GM10266 (cell line): ENCODE results near the gene FOXP1.

Experiments
- DNase-seq: peaks from one replicate; pipeline ENCODE4 v3.0.0; 2012; ENCODE audit errors: extremely low spot score
- TF ChIP-seq, protein P1 (sequence below): IDR thresholded peaks from 2 replicates; pipeline ENCODE4 v1.5.1; 2012; ENCODE audit warnings: mild to moderate bottlenecking, low read depth; ENCODE audit not compliant: control insufficient read depth, insufficient read depth; ENCODE audit errors: missing control alignments

FOXP1 gene

DNA sequence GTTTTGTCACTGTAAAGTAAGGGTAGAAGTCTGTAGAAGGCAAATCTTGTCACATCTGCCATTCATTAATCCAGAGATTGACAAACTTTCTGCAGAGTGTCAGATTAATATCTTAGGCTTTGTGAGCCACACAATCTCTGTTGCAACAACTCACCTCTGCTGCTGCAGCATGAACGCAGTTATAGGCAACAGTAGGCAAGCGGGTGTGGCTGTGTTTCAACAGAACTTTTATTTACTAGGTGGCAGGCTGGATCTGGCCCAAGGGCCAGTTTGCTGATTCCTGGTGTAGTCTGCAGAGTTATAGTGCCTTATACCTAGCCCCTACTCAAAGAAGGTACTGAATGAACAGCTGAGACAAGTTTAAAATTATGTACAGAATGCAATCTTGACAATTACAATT is 396.7 kb downstream of the FOXP1 start:
- TF ChIP-seq, protein P1, sequence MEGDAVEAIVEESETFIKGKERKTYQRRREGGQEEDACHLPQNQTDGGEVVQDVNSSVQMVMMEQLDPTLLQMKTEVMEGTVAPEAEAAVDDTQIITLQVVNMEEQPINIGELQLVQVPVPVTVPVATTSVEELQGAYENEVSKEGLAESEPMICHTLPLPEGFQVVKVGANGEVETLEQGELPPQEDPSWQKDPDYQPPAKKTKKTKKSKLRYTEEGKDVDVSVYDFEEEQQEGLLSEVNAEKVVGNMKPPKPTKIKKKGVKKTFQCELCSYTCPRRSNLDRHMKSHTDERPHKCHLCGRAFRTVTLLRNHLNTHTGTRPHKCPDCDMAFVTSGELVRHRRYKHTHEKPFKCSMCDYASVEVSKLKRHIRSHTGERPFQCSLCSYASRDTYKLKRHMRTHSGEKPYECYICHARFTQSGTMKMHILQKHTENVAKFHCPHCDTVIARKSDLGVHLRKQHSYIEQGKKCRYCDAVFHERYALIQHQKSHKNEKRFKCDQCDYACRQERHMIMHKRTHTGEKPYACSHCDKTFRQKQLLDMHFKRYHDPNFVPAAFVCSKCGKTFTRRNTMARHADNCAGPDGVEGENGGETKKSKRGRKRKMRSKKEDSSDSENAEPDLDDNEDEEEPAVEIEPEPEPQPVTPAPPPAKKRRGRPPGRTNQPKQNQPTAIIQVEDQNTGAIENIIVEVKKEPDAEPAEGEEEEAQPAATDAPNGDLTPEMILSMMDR, result no peak

DNA sequence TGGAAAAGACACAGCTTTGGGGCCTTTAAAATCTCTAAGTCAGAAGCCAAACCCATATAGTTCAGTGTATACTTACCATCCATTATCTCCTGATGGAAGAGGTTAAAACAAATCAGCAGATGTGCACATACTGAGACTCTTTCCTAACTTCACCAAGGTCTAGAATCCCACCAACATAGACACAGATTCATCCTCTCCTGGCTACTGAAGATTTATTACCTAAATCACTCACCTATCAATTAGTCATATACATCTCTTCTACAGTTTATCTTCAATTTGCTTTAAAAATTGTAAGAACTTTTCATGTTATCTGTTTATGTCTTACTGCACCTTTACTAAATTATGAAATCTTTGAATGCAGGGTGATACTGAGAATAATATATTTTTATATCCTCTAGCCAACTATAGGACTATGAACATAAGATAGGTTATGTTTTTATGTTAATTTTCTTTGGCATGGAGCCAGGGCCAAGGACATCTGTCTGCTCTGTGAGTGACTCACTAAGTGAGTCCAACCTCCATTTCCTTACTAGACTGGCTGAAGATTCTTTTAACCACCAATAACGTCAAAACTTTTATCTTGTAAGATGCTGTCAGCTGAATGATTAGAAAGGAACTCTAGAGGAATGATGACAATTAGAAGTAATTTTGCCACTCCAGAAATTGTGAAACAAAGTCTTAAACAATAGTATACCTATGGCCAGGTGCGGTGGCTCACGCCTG is 397.6 kb downstream of the FOXP1 start:
- TF ChIP-seq, protein P1, result no peak
- DNase-seq, result no peak

More for the DNA sequence above, 396.7 kb downstream of the FOXP1 start:
- DNase-seq, result no peak

DNA sequence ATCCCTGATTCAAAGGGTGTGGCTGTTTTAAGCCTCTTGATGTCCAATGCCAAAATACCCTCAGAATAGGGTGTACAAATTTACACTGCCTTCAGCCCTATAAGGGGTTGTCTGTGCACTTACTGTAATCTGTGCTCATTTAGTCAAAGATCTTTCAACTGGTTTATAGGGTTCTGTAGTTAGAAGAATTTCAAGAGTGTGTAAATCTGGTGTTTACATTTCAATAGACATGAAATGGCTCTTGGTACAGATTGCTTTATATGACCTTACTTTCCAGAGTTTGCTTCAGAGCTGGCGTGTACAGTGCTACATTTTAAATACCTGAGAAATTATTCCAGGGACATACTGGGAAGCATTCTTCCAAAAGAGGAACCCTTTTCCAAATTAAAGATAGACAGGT is 399.3 kb downstream of the FOXP1 start:
- DNase-seq, result no peak
- TF ChIP-seq, protein P1, result no peak

DNA sequence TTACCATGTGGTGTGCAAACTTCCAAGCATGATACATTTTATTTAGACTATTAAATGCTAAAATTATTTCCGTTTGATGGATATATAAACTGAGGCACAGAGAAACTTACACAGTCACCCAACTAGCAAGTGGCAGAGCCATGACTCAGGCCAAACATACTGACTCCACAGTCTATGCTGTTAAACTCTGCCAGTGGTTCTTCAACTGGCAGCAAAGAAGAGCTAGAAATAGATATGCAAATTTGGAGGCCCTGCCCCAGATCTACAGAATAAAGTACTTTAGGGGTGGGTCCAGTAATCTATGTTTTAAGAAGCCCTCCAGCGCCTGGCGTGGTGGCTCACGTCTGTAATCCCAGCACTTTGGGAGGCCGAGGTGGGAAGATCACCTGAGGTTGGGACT is 400.0 kb downstream of the FOXP1 start:
- TF ChIP-seq, protein P1, result no peak

DNA sequence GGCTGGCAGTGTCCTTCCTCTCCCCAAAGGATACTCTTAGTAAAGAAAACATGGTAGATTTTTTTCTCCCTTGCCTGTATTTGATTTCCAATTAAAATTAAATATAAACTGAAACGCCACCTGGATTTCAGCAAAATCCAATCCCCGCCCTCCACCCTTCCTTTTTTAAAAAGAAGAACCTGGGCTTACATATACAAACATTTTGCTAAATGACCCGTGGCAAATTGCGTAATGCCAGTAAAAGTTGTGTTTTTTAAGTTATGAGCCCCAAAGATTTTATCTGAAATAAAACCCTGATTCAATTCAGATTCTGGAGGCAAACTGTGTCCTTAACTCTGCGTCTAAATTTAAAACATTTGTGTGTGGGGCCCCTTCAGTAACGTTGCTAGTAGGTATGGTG is 403.0 kb downstream of the FOXP1 start:
- TF ChIP-seq, protein P1, result no peak
- no peak for DNase-seq

More for the DNA sequence above, 400.0 kb downstream of the FOXP1 start:
- no peak for DNase-seq

DNA sequence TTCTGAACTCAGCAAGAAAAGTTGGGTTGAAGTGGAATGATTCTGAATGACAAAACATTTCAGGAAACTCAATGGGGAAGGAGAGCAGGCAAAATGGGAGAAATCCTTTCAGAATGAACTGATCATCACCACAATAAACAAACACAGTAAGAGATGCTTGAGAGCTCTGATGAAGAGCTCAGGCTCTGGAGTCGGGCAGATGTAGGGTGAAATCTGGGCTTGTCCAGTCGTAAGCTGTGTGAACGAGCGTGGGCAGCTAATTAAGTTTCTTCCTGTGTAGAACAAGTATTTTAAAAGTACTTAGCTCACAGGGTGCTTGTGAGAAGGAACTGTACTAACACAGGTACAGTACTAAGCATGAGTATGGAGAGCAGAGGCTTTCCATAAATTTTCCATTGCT is 406.2 kb downstream of the FOXP1 start:
- DNase-seq, result no peak
- TF ChIP-seq, protein P1, result no peak

DNA sequence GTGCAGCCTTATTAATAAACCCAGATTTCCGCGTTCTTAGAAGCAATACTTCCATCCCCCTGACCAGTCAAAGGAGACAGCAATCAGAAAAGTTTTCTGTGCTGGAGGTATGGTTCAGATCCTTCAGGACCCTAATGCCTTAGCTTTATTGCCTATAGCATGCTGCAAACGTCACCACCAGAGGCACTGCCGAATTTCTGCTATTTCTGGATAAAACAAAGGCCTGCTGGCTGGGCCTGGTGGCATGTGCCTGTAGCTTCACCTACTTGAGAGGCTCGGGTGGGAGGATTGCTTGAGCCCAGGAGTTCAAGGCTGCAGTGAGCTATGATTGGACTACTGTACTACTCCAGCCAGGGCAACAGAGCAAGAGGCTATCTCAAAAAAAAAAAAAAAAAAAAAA is 407.2 kb downstream of the FOXP1 start:
- no peak for DNase-seq
- TF ChIP-seq, protein P1, result no peak
